Measurements from ENCODE around the gene GIPC3.

Gene GIPC3

GRCh38 chr19:3605361-3605760 lies 20.1 kb downstream of the GIPC3 start:
- no peak for DNase-seq (ENCODE audit: low read depth)

GRCh38 chr19:3605770-3606169 lies 20.5 kb downstream of the GIPC3 start:
- DNase-seq (ENCODE audit: low read depth) = no peak

GRCh38 chr19:3606174-3606689 lies 21.0 kb downstream of the GIPC3 start:
- no peak for DNase-seq (ENCODE audit: low read depth)

GRCh38 chr19:3606690-3607289 lies 21.5 kb downstream of the GIPC3 start, which contains the start of gene TBXA2R:
Gene TBXA2R, minus strand, starts transcription at chr19:3606875. Its CDS starts 6,241 bp downstream, at chr19:3600634.
- DNase-seq (ENCODE audit: low read depth) = peak; percentile 28

- no peak for DNase-seq (ENCODE audit: low read depth)
Measured at GRCh38 chr19:3607303-3608078, 22.2 kb downstream of the GIPC3 start.

- no peak for DNase-seq (ENCODE audit: low read depth)
Measured at GRCh38 chr19:3608079-3608641, 22.9 kb downstream of the GIPC3 start.

- DNase-seq (ENCODE audit: low read depth) = no peak
Measured at GRCh38 chr19:3608750-3609322, 23.6 kb downstream of the GIPC3 start.

- DNase-seq (ENCODE audit: low read depth) = no peak
Measured at GRCh38 chr19:3609779-3610719, 24.8 kb downstream of the GIPC3 start.

GRCh38 chr19:3610745-3611717 lies 25.8 kb downstream of the GIPC3 start:
- DNase-seq (ENCODE audit: low read depth) = no peak

GRCh38 chr19:3611841-3612240 lies 26.6 kb downstream of the GIPC3 start:
- DNase-seq (ENCODE audit: low read depth) = no peak

GRCh38 chr19:3612330-3612729 lies 27.1 kb downstream of the GIPC3 start:
- DNase-seq (ENCODE audit: low read depth) = no peak

GRCh38 chr19:3612901-3613741 lies 27.8 kb downstream of the GIPC3 start:
- DNase-seq (ENCODE audit: low read depth) = no peak

- DNase-seq (ENCODE audit: low read depth) = no peak
Measured at GRCh38 chr19:3613818-3614661, 28.8 kb downstream of the GIPC3 start.

- no peak for DNase-seq (ENCODE audit: low read depth)
Measured at GRCh38 chr19:3614858-3615505, 29.7 kb downstream of the GIPC3 start.

GRCh38 chr19:3615524-3616135 lies 30.4 kb downstream of the GIPC3 start:
- DNase-seq (ENCODE audit: low read depth) = no peak

GRCh38 chr19:3617463-3617862 lies 32.2 kb downstream of the GIPC3 start:
- DNase-seq (ENCODE audit: low read depth) = no peak

GRCh38 chr19:3618144-3618810 lies 33.0 kb downstream of the GIPC3 start:
- peak; percentile 23 for DNase-seq (ENCODE audit: low read depth)
